ENCODE data around the gene OSBP2.
A peak's percentile ranks its signal among the peaks of the same experiment; 100 is the strongest.

Gene OSBP2

GRCh38 chr22:30909306-30909705 is 214.6 kb downstream of the OSBP2 start:
- DNase-seq (ENCODE audit: insufficient read length, low spot score) = no peak
- no peak for FAIRE-seq
- TF ChIP-seq CTCF (IDR thresholded peaks at IDR 0.05; ENCODE audit: insufficient read depth, missing control alignments) = no peak

GRCh38 chr22:30910358-30910757 is 215.7 kb downstream of the OSBP2 start:
- no peak for TF ChIP-seq CTCF (IDR thresholded peaks at IDR 0.05; ENCODE audit: insufficient read depth, missing control alignments)
- FAIRE-seq (no peak), DNase-seq (ENCODE audit: insufficient read length, low spot score) (no peak)

GRCh38 chr22:30918761-30919160 is 224.1 kb downstream of the OSBP2 start:
- FAIRE-seq (no peak), DNase-seq (ENCODE audit: insufficient read length, low spot score) (no peak)
- TF ChIP-seq CTCF (IDR thresholded peaks at IDR 0.05; ENCODE audit: insufficient read depth, missing control alignments) = no peak

- DNase-seq (ENCODE audit: insufficient read length, low spot score) (no peak), FAIRE-seq (no peak)
- TF ChIP-seq CTCF (IDR thresholded peaks at IDR 0.05; ENCODE audit: insufficient read depth, missing control alignments) = no peak
Measured at GRCh38 chr22:30919973-30920372, 225.3 kb downstream of the OSBP2 start.

- DNase-seq (ENCODE audit: insufficient read length, low spot score) (no peak), FAIRE-seq (no peak)
- TF ChIP-seq CTCF (IDR thresholded peaks at IDR 0.05; ENCODE audit: insufficient read depth, missing control alignments) = peak; percentile 87
Measured at GRCh38 chr22:30920407-30920806, 225.7 kb downstream of the OSBP2 start.

GRCh38 chr22:30921108-30921507 is 226.4 kb downstream of the OSBP2 start:
- FAIRE-seq = no peak
- no peak for DNase-seq (ENCODE audit: insufficient read length, low spot score)
- TF ChIP-seq CTCF (IDR thresholded peaks at IDR 0.05; ENCODE audit: insufficient read depth, missing control alignments) = no peak

GRCh38 chr22:30922151-30922611 is 227.5 kb downstream of the OSBP2 start:
- DNase-seq (ENCODE audit: insufficient read length, low spot score) (peak; percentile 22), FAIRE-seq (no peak)
- TF ChIP-seq CTCF (IDR thresholded peaks at IDR 0.05; ENCODE audit: insufficient read depth, missing control alignments) = no peak
